ENCODE data around the gene IL1RAPL1. TPM values are rescaled to one million over a fixed set of nuclear protein-coding genes. Genes with fewer than 3 reads are reported as not detected.

Gene IL1RAPL1
- total RNA-seq, 1 experiment from 2014 or later: 0.10 TPM

- DNase-seq: no peak
- Histone ChIP-seq H3K36me3 (no peaks in the 10 kb centered on the region), H3K4me3 (no peak overlapping the region), H3K9me3 (no peaks in the 10 kb centered on the region), H3K27me3 (no peaks in the 10 kb centered on the region)
Observed at GRCh38 chrX:28609003-28609402, 21.8 kb downstream of the IL1RAPL1 start.

DNA sequence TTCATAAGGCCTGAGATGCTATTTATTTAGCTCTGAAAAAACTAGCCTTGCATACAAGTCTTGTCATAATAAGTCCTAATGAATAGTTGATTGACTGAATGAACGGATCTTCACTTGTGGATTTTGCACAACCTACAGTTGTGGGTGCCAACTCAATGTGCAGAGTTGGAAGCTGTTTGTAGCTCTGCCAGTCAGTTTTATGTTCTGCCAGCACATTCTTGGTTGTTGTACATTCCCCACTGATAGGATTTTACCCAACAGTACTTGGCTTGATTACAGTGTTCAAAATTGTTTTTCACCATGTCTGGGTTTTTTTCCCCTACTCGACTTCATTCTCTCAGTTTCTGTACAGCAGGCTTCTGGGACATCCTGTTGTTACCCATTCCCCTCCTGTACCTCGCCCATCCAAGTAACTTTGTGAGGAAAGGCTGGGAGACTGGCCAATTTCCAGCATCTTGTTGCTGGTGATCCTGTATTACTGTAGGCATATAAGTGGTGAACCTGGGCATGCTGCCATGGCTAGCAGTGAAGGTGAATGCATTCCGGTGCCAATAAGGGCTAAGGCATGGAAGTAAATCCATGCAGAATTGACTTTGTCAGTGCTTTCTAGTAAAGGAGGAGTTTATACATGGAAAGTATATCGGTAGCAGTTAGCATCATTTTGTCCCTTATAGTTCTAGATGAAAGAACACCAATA lies 22.8 kb downstream of the IL1RAPL1 start:
- peak; percentile 8 for DNase-seq
- no peaks in the 10 kb centered on the region for H3K9me3 ChIP-seq
- no peaks in the 10 kb centered on the region for H3K36me3 ChIP-seq
- no peak overlapping the region for H3K4me3 ChIP-seq
- no peaks in the 10 kb centered on the region for H3K27me3 ChIP-seq

DNA sequence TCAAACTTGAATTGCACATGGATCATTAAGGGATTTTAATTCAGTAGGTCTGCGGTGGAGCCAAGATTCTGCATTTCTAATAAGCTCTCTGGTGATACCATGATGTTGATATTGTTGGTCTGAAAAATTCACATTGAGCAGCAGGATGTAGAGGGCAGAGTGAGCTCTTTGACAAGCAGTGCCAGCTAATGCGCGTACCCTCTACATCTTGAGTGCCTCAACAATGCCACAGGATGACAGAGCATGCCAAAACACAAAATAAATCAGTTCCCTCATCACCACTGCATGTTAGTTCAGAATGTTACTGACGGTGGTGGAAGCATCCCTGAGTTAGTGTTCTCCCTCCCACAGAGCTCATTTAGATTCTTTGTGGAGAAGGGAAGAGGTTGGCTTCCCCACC lies 23.5 kb downstream of the IL1RAPL1 start:
- Histone ChIP-seq H3K4me3 (no peak overlapping the region), H3K36me3 (no peaks in the 10 kb centered on the region), H3K27me3 (no peaks in the 10 kb centered on the region), H3K9me3 (no peaks in the 10 kb centered on the region)
- no peak for DNase-seq

- no peaks in the 10 kb centered on the region for H3K36me3 ChIP-seq
- no peak overlapping the region for H3K4me3 ChIP-seq
- no peak for DNase-seq
- no peaks in the 10 kb centered on the region for H3K9me3 ChIP-seq
- no peaks in the 10 kb centered on the region for H3K27me3 ChIP-seq
Observed at GRCh38 chrX:28613558-28613957, 26.3 kb downstream of the IL1RAPL1 start.

DNA sequence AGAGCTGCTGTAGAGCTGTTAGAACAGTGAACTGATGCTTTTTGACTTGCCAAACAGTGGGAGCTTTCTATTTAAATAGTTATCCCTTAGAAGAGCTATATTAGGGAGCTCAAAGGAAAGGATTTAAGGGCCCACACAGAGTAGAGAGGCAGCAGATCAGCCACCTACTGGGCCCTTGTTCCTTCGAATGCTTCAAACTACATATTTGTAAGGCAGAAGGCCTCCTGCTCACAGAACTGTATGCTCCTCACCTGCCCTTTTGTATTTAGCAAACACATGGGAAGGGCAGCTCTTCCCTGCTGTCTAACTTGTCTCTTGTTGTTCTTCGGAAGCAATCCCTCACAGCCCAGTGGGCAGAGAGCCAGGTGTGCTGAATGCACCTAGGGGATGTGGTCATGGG lies 38.0 kb downstream of the IL1RAPL1 start:
- Histone ChIP-seq H3K27me3 (no peaks in the 10 kb centered on the region), H3K4me3 (no peak overlapping the region), H3K36me3 (no peaks in the 10 kb centered on the region), H3K9me3 (no peaks in the 10 kb centered on the region)
- no peak for DNase-seq

GRCh38 chrX:28626515-28626914 lies 39.3 kb downstream of the IL1RAPL1 start:
- Histone ChIP-seq H3K27me3 (no peaks in the 10 kb centered on the region), H3K4me3 (no peak overlapping the region), H3K36me3 (no peaks in the 10 kb centered on the region), H3K9me3 (no peaks in the 10 kb centered on the region)
- DNase-seq: no peak

DNA sequence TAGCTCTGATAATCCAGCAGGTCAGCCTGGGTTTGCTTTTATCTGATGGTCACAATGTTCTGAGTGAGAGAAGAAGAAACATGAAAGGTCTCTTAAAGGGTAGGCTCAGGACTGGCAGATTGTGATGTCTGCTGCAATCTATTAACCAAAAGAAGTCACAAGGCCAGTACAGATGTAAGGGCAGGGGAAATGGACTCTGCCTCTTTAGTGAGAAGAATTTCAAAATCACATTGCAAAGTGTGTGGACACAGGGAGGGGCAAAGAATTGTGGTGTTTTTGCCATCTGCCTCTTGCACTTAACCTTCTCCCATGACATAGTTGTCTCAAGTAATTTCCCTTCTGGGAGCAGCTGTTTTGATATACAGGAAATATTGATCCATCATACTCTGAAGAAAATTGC lies 40.9 kb downstream of the IL1RAPL1 start:
- no peak overlapping the region for H3K4me3 ChIP-seq
- H3K36me3 ChIP-seq: no peaks in the 10 kb centered on the region
- no peaks in the 10 kb centered on the region for H3K9me3 ChIP-seq
- H3K27me3 ChIP-seq: no peaks in the 10 kb centered on the region
- no peak for DNase-seq

GRCh38 chrX:28638775-28639174 lies 51.5 kb downstream of the IL1RAPL1 start:
- DNase-seq: no peak
- no peaks in the 10 kb centered on the region for H3K9me3 ChIP-seq
- H3K27me3 ChIP-seq: no peaks in the 10 kb centered on the region
- no peaks in the 10 kb centered on the region for H3K36me3 ChIP-seq
- H3K4me3 ChIP-seq: no peak overlapping the region

DNA sequence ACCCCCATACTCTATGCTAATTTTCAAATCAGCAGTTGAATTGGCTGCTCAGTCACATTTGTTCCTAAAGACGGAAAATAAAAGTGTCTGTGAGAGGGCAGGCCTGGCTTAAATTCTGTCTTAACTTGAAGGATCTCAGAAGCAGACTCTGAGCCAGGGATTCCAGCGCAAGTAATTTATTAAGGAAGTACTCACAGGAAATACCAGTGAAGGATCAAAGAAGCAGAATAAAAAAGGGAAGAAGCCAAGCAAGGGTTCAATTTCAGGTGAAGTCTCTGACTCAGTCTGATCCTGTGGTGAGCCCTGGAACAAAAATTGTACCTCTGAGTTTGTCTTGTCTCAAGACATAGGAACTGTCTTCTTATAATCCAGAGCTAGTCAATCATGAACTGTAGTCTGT lies 52.2 kb downstream of the IL1RAPL1 start:
- Histone ChIP-seq H3K36me3 (no peaks in the 10 kb centered on the region), H3K9me3 (no peaks in the 10 kb centered on the region), H3K27me3 (no peaks in the 10 kb centered on the region), H3K4me3 (no peak overlapping the region)
- no peak for DNase-seq

DNA sequence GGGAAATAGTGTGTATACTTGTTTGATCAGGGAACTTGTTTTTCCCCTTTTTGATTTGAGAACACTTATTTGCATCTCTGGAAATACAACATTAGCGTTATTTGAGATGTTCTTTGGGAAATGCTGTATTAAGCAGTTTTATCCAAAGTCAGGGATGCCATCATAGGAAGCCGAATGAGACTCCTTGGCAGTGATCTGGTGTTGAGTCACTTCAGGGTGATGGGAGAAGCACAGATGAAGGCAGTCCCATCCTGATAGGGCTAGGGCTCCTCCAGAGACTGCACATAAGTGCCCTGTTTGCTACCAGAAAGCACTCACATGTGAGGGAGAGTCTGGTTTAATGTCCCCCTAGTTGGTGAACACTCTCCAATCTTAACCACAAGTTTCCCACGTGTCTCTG lies 62.3 kb downstream of the IL1RAPL1 start:
- Histone ChIP-seq H3K36me3 (no peaks in the 10 kb centered on the region), H3K27me3 (no peaks in the 10 kb centered on the region), H3K9me3 (0 out of 2 replicates have a peak, but pooled peaks cover 3% of the 10 kb centered on the region), H3K4me3 (no peak overlapping the region)
- DNase-seq: peak; percentile 2

DNA sequence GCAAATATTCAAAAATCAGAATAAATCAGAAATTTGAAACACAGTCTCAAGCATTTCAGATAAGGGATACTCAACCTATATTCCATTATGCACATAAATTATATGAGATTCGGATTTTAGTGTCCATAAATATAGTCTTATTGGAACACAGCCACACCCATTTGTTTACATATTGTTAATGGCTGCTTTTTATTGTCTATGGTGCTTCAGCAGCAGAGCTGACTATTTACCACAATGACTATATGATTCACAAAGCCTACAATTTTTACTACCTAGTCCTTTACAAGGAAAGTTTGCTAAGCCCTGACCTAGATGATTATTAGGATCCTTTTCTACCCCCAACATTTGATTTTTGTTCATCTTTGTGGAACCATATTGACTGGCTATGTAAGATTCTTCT lies 63.9 kb downstream of the IL1RAPL1 start:
- Histone ChIP-seq H3K9me3 (0 out of 2 replicates have a peak, but pooled peaks cover 3% of the 10 kb centered on the region), H3K27me3 (no peaks in the 10 kb centered on the region), H3K4me3 (no peak overlapping the region)

GRCh38 chrX:28659269-28659668 lies 72.0 kb downstream of the IL1RAPL1 start:
- no peak for DNase-seq
- no peak overlapping the region for H3K4me3 ChIP-seq
- H3K36me3 ChIP-seq: no peaks in the 10 kb centered on the region
- no peaks in the 10 kb centered on the region for H3K9me3 ChIP-seq
- H3K27me3 ChIP-seq: no peaks in the 10 kb centered on the region

More for the DNA sequence above, 63.9 kb downstream of the IL1RAPL1 start:
- no peaks in the 10 kb centered on the region for H3K36me3 ChIP-seq
- DNase-seq: no peak

GRCh38 chrX:28665778-28666177 lies 78.5 kb downstream of the IL1RAPL1 start:
- H3K36me3 ChIP-seq: no peaks in the 10 kb centered on the region
- no peak for DNase-seq
- H3K27me3 ChIP-seq: no peaks in the 10 kb centered on the region
- H3K9me3 ChIP-seq: no peaks in the 10 kb centered on the region
- H3K4me3 ChIP-seq: no peak overlapping the region

DNA sequence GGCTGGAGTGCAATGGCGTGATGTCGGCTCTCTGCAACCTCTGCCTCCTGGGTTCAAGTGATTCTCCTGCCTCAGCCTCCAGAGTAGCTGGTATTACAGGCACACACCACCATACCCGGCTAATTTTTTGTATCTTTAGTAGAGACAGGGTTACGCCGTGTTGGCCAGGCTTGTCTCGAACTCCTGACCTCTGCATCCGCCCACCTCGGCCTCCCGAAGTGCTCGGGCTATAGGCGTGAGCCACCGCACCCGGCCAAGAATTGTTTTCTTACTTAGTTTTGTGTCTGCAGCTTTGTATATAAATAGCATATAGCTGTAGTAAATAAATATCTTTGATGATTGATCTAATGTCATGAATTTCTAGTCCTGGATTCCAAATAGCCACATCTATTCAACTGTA lies 81.1 kb downstream of the IL1RAPL1 start:
- no peaks in the 10 kb centered on the region for H3K36me3 ChIP-seq
- no peaks in the 10 kb centered on the region for H3K27me3 ChIP-seq
- H3K4me3 ChIP-seq: no peak overlapping the region
- no peak for DNase-seq
- no peaks in the 10 kb centered on the region for H3K9me3 ChIP-seq

- no peak for DNase-seq
Observed at GRCh38 chrX:28668957-28669356, 81.7 kb downstream of the IL1RAPL1 start.

GRCh38 chrX:28670074-28670473 lies 82.8 kb downstream of the IL1RAPL1 start:
- DNase-seq: no peak
- Histone ChIP-seq H3K36me3 (no peaks in the 10 kb centered on the region), H3K4me3 (no peak overlapping the region)

More at GRCh38 chrX:28668957-28669356, 81.7 kb downstream of the IL1RAPL1 start:
- Histone ChIP-seq H3K4me3 (no peak overlapping the region), H3K9me3 (no peaks in the 10 kb centered on the region), H3K27me3 (no peaks in the 10 kb centered on the region), H3K36me3 (no peaks in the 10 kb centered on the region)

GRCh38 chrX:28675173-28675572 lies 87.9 kb downstream of the IL1RAPL1 start:
- Histone ChIP-seq H3K27me3 (no peaks in the 10 kb centered on the region), H3K36me3 (no peaks in the 10 kb centered on the region), H3K4me3 (no peak overlapping the region), H3K9me3 (no peaks in the 10 kb centered on the region)
- no peak for DNase-seq

More at GRCh38 chrX:28670074-28670473, 82.8 kb downstream of the IL1RAPL1 start:
- no peaks in the 10 kb centered on the region for H3K27me3 ChIP-seq
- no peaks in the 10 kb centered on the region for H3K9me3 ChIP-seq

DNA sequence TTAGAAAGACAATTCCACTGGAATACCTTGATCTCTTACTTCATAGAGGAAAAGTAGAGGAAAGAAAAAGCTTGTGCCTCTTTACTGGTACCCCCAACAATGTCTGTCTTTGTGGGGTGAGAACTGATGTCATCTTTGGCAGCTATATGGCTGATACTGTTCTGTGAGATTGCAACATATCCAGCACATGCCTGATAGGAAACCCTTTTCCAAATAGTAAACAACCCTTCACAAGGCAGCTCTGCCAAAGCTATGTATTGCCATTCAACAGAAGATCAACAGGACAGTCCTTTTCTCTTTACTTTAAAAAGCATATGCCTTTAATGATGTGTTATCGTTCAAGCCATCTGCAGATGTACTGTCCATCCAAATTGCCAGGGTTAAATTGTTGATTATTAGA lies 105.9 kb downstream of the IL1RAPL1 start:
- no peaks in the 10 kb centered on the region for H3K27me3 ChIP-seq
- DNase-seq: no peak
- no peaks in the 10 kb centered on the region for H3K9me3 ChIP-seq
- H3K4me3 ChIP-seq: no peak overlapping the region
- no peaks in the 10 kb centered on the region for H3K36me3 ChIP-seq

Measured in MG63 (cell line).